K562 (cell line): Measurements from ENCODE around the gene STX12. TPM values are rescaled to one million over a fixed set of nuclear protein-coding genes. Genes with fewer than 3 reads are reported as not detected.
A peak's percentile ranks its signal among the peaks of the same experiment; 100 is the strongest.

ENCODE experiments used
- CEBPG ChIP-seq, 3 experiments: fragments of 200-800 bp in 1 of 3; sonication (Bioruptor generic) in 1 of 3; sonication (generic) in 1 of 3; formaldehyde crosslinking in 1 of 3; IDR thresholded peaks in 2 of 3; conservative IDR thresholded peaks in 1 of 3; 2 replicates each; pipeline versions ENCODE4 v1.6.1 to v1.8.0; 2016 to 2022; ENCODE audit warnings: missing compliant biosample characterization in 2 of 3, missing genetic modification characterization in 2 of 3, mild to moderate bottlenecking in 1 of 3, missing genetic modification reagents in 1 of 3
- DNMT1 ChIP-seq: fragments of 450-650 bp; IDR thresholded peaks from 2 replicates; pipeline ENCODE4 v1.6.1; 2016; ENCODE audit warnings: antibody characterized with exemption, mild to moderate bottlenecking
- ETV5 ChIP-seq: sonication (generic); formaldehyde crosslinking; IDR thresholded peaks from 2 replicates; pipeline ENCODE4 v1.4.0; 2020; ENCODE audit warnings: low read depth, mild to moderate bottlenecking, missing genetic modification reagents
- FOXM1 ChIP-seq, 2 experiments: fragments of 450-650 bp in 1 of 2; sonication (generic) in 1 of 2; formaldehyde crosslinking in 1 of 2; IDR thresholded peaks; 2 replicates each; pipeline versions ENCODE4 v1.6.1 to v1.9.0; 2017 to 2022; ENCODE audit warnings: low read depth in 2 of 2, mild to moderate bottlenecking in 2 of 2, missing genetic modification reagents in 1 of 2, moderate library complexity in 1 of 2
- HDAC2 ChIP-seq: fragments of 450-650 bp; IDR thresholded peaks from 2 replicates; pipeline ENCODE4 v1.6.1; 2016; ENCODE audit warnings: mild to moderate bottlenecking
- NCOA1 ChIP-seq: fragments of 450-650 bp; IDR thresholded peaks from 2 replicates; pipeline ENCODE4 v1.6.1; 2016; ENCODE audit warnings: low read depth
- NFIC ChIP-seq: fragments of 450-650 bp; IDR thresholded peaks from 2 replicates; pipeline ENCODE4 v1.6.1; 2017; ENCODE audit warnings: mild to moderate bottlenecking, inconsistent platforms
- PREB ChIP-seq: sonication (generic); formaldehyde crosslinking; IDR thresholded peaks from 2 replicates; pipeline ENCODE4 v1.8.1; 2023; ENCODE audit warnings: mild to moderate bottlenecking, missing genetic modification reagents
- RBM17 ChIP-seq: fragments of 200-400 bp; formaldehyde crosslinking; IDR thresholded peaks from 2 replicates; pipeline ENCODE4 v1.6.1; 2017; ENCODE audit warnings: low read depth, mild to moderate bottlenecking, low read length, borderline replicate concordance
- RBM25 ChIP-seq: fragments of 200-400 bp; formaldehyde crosslinking; IDR thresholded peaks from 2 replicates; pipeline ENCODE4 v1.6.1; 2018; ENCODE audit warnings: low read length, low read depth, moderate library complexity; ENCODE audit not compliant: severe bottlenecking
- SLC30A9 ChIP-seq: fragments of 250-450 bp; sonication (Bioruptor Pico); IDR thresholded peaks from 2 replicates; pipeline ENCODE4 v1.8.0; 2022; ENCODE audit warnings: mild to moderate bottlenecking, moderate library complexity
- SMARCA4 ChIP-seq: fragments of 450-650 bp; IDR thresholded peaks from 2 replicates; pipeline ENCODE4 v1.6.1; 2016
- SMARCA5 ChIP-seq: fragments of 450-650 bp; IDR thresholded peaks from 2 replicates; pipeline ENCODE4 v1.6.1; 2016
- STAG1 ChIP-seq: sonication (generic); formaldehyde crosslinking; IDR thresholded peaks from 2 replicates; pipeline ENCODE4 v1.5.0; 2020; ENCODE audit warnings: missing genetic modification reagents, borderline replicate concordance
- UBTF ChIP-seq, 2 experiments: IDR thresholded peaks; 2 replicates each; pipeline ENCODE4 v1.6.1; 2012; ENCODE audit warnings: improper control_type of control experiment in 2 of 2, low read depth in 2 of 2, low read length in 2 of 2, borderline replicate concordance in 1 of 2
- ZNF263 ChIP-seq: sonication (generic); formaldehyde crosslinking; IDR thresholded peaks from 2 replicates; pipeline ENCODE4 v1.8.0; 2022; ENCODE audit warnings: mild to moderate bottlenecking, missing genetic modification reagents, borderline replicate concordance
- polyA plus RNA-seq, 8 experiments: library from polyadenylated mRNA; depleted of rRNA in 4 of 8; stranded (reverse) in 5 of 8; unstranded in 3 of 8; fragments of >200 nt; fragmentation: Nextera tagmentation in 2 of 8; fragmentation: Illumina TruSeq in 1 of 8; extraction: Ambion mirVana in 2 of 8; extraction: Trizol in 1 of 8; gene quantifications; 2 replicates each; pipeline versions ENCODE4 v1.2.1 to v1.2.3, GENCODE V29; 2011 to 2014; ENCODE audit warnings: inconsistent platforms in 1 of 8, missing spikeins in 1 of 8
- total RNA-seq, 7 experiments: library from RNA; depleted of rRNA in 6 of 7; stranded (reverse); fragments of >200 nt in 6 of 7; fragmentation: Illumina TruSeq in 2 of 7; extraction: Trizol in 2 of 7; gene quantifications; 2 replicates each; pipeline versions ENCODE4 v1.2.1 to v1.2.3, GENCODE V29; 2011 to 2021; ENCODE audit warnings: low replicate concordance in 1 of 7
- TF ChIP-seq, protein P1 (sequence below): fragments of 200-400 bp; formaldehyde crosslinking; IDR thresholded peaks from 2 replicates; pipeline ENCODE4 v1.6.1; 2017; ENCODE audit warnings: mild to moderate bottlenecking, low read depth, low read length, moderate library complexity
- TF ChIP-seq, protein P2 (sequence below): sonication (generic); IDR thresholded peaks from 2 replicates; pipeline ENCODE4 v1.6.1; 2016
- TF ChIP-seq, protein P3 (sequence below): fragments of 450-650 bp; IDR thresholded peaks from 2 replicates; pipeline ENCODE4 v1.6.1; 2016; ENCODE audit warnings: low read depth, mild to moderate bottlenecking, moderate library complexity

STX12 gene
- total and polyA plus RNA-seq, 9 of the 15 experiments (the other 6 are each of a cell fraction or from before 2014, with no cell fraction given) = 16.9 to 31.3 (median 25.7) TPM

DNA sequence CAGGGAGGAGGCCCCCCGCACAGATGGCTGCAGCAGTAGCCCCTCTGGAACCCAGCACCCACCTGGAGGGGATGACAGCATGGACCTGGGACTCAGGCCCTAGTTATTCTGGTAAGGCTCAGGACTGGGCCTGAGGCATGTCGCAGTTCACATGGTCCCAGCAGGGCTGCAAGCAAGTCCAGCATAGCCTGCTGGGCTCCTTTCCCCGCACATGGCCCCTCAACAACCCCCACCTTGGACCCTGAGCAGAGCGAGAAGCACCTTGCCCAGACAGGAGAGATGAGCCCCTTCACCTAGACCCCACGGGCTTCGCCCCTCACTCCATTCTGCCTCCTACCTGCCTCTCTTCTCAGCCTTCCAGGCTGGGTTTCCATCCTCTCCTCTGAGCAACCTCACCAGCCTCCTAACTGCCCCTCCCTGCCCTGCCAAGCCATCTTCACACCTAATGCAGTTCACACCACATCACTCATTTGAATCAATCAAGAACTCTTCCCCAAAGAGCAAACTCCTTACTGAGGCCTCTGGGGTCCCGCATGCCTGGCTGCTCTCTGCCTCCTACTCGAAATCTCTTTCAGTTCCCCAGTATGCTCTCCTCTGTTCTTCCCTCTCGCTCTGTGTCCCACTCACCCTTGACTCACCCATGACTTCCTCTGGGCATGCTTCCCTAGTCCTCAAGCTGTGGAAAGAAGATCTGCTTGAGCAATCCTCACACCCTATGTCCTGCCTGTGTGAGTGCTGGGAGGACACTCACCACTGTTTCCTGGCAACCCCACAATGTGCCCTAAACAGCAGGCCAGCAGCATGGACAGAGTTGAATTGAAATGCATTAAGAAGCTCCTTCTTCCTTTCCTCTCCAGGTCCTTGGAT, 89.9 kb downstream of the STX12 start (continued):
- TF ChIP-seq, protein P1, sequence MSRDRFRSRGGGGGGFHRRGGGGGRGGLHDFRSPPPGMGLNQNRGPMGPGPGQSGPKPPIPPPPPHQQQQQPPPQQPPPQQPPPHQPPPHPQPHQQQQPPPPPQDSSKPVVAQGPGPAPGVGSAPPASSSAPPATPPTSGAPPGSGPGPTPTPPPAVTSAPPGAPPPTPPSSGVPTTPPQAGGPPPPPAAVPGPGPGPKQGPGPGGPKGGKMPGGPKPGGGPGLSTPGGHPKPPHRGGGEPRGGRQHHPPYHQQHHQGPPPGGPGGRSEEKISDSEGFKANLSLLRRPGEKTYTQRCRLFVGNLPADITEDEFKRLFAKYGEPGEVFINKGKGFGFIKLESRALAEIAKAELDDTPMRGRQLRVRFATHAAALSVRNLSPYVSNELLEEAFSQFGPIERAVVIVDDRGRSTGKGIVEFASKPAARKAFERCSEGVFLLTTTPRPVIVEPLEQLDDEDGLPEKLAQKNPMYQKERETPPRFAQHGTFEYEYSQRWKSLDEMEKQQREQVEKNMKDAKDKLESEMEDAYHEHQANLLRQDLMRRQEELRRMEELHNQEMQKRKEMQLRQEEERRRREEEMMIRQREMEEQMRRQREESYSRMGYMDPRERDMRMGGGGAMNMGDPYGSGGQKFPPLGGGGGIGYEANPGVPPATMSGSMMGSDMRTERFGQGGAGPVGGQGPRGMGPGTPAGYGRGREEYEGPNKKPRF = no peak
- TF ChIP-seq DNMT1 (no peak), UBTF (IDR thresholded peaks at IDR 0.05; ENCODE audit: borderline replicate concordance in 1 of 2, low read depth in 2 of 2, low read length in 2 of 2) (no peak), FOXM1 (IDR thresholded peaks at IDR 0.05; ENCODE audit: low read depth) (no peak), FOXM1 (CRISPR knock-in tag; IDR thresholded peaks at IDR 0.05; ENCODE audit: low read depth) (no peak), NCOA1 (no peak), RBM25 (no peak), PREB (CRISPR knock-in tag) (no peak), STAG1 (no peak), SLC30A9 (CRISPR knock-in tag) (no peak), RBM17 (no peak), ZNF263 (0 out of 2 replicates have a peak, but pooled peaks have one; percentile 28), SMARCA4 (peak; percentile 33; the same call in 1 of the 2 replicates), NFIC (0 out of 2 replicates have a peak, but pooled peaks have one; percentile 7), ETV5 (no peak), HDAC2 (0 out of 2 replicates have a peak, but pooled peaks have one; percentile 18), SMARCA5 (no peak), CEBPG (CRISPR knock-in tag; IDR thresholded peaks at IDR 0.05) (no peak), CEBPG (tag; conservative IDR thresholded peaks at IDR 0.05 in 1 of 2, IDR thresholded peaks at IDR 0.05 in 1 of 2) (peak in 1 of 2 experiments; percentile 69; a peak in 2 of 4 replicates)
- TF ChIP-seq, protein P2, sequence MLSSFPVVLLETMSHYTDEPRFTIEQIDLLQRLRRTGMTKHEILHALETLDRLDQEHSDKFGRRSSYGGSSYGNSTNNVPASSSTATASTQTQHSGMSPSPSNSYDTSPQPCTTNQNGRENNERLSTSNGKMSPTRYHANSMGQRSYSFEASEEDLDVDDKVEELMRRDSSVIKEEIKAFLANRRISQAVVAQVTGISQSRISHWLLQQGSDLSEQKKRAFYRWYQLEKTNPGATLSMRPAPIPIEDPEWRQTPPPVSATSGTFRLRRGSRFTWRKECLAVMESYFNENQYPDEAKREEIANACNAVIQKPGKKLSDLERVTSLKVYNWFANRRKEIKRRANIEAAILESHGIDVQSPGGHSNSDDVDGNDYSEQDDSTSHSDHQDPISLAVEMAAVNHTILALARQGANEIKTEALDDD = peak; percentile 11; the same call in 1 of the 2 replicates
- TF ChIP-seq, protein P3, sequence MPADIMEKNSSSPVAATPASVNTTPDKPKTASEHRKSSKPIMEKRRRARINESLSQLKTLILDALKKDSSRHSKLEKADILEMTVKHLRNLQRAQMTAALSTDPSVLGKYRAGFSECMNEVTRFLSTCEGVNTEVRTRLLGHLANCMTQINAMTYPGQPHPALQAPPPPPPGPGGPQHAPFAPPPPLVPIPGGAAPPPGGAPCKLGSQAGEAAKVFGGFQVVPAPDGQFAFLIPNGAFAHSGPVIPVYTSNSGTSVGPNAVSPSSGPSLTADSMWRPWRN = no peak
